Lung (tissue), 12 donors: ENCODE results near the gene CCDC157. TPM values are rescaled to one million over a fixed set of nuclear protein-coding genes. Genes with fewer than 3 reads are reported as not detected.

Experiments used
- ATAC-seq: fragments of 200-7000 bp; cut with Tn5 transposase; one replicate; pipeline ENCODE4 v1.9.1; 2020; ENCODE audit warnings: moderate number of reproducible peaks; ENCODE audit not compliant: insufficient read depth, low FRiP score
- DNase-seq, 3 donors: peaks; one replicate each; pipeline ENCODE4 v3.0.0-alpha.2; 2013 to 2017
- H3K27ac ChIP-seq, 2 donors: one replicate each; pipeline ENCODE4 v1.5.1; 2013; ENCODE audit warnings: mild to moderate bottlenecking in 2 of 2, moderate library complexity in 2 of 2, control low read depth in 1 of 2, inconsistent platforms in 1 of 2, low read depth in 1 of 2, low read length in 1 of 2
- H3K27me3 ChIP-seq, 3 donors: one replicate each; pipeline ENCODE4 v1.5.1; 2013; ENCODE audit warnings: low read length in 2 of 3; ENCODE audit not compliant: control insufficient read depth in 3 of 3, insufficient read depth in 3 of 3
- H3K36me3 ChIP-seq, 4 donors: one replicate each; pipeline ENCODE4 v1.5.1; 2013; ENCODE audit warnings: low read length in 4 of 4, mild to moderate bottlenecking in 1 of 4, moderate library complexity in 1 of 4; ENCODE audit not compliant: control insufficient read depth in 4 of 4, insufficient read depth in 4 of 4
- H3K4me1 ChIP-seq, 5 donors: one replicate each; pipeline ENCODE4 v1.5.1; 2013; ENCODE audit warnings: low read length in 5 of 5, mild to moderate bottlenecking in 2 of 5, moderate library complexity in 1 of 5; ENCODE audit not compliant: control insufficient read depth in 5 of 5, insufficient read depth in 5 of 5
- H3K4me3 ChIP-seq: one replicate; pipeline ENCODE4 v1.5.1; 2013; ENCODE audit warnings: mild to moderate bottlenecking, control low read depth, moderate library complexity
- H3K9ac ChIP-seq, 2 donors: one replicate each; pipeline ENCODE4 v1.5.1; 2013; ENCODE audit warnings: low read length in 2 of 2, control low read depth in 1 of 2; ENCODE audit not compliant: insufficient read depth in 1 of 2
- H3K9me3 ChIP-seq, 4 donors: one replicate each; pipeline ENCODE4 v1.5.1; 2013; ENCODE audit warnings: low read length in 3 of 4, mild to moderate bottlenecking in 1 of 4, moderate library complexity in 1 of 4; ENCODE audit not compliant: control insufficient read depth in 4 of 4, insufficient read depth in 3 of 4
- WGBS, 2 donors: extraction: QIAGEN DNeasy Blood & Tissue Kit; methylation state at CpG; one replicate each; pipeline ENCODE4 v1.1.7; 2013; 5-methylcytosine and 5-hydroxymethylcytosine counted together
- polyA plus RNA-seq, 2 donors: library from polyadenylated mRNA; stranded (reverse); fragments of 200-250 nt; gene quantifications; one replicate each; pipeline ENCODE4 v1.2.1, GENCODE V29; 2013
- total RNA-seq, 2 donors: library from RNA; depleted of rRNA in 1 of 2; stranded (reverse); fragments of >200 nt in 1 of 2; gene quantifications; one replicate each; pipeline ENCODE4 v1.2.1, GENCODE V29; 2014 to 2021
- TF ChIP-seq, protein P1 (sequence below): IDR thresholded peaks from 2 replicates; pipeline ENCODE4 v1.5.1; 2012; ENCODE audit warnings: mild to moderate bottlenecking; ENCODE audit errors: control extremely low read depth, extremely low read depth
- donor health status: control.
- donor health status: control.
- donor health status: Bipolar disorder and iron deficiency.
- donor health status: healthy.
- donor health status: DM: yes; HTN: yes; CAD: no.

The CCDC157 gene
- total and polyA plus RNA-seq, 4 donors: 4.1 to 11.9 (median 8.5) TPM

DNA sequence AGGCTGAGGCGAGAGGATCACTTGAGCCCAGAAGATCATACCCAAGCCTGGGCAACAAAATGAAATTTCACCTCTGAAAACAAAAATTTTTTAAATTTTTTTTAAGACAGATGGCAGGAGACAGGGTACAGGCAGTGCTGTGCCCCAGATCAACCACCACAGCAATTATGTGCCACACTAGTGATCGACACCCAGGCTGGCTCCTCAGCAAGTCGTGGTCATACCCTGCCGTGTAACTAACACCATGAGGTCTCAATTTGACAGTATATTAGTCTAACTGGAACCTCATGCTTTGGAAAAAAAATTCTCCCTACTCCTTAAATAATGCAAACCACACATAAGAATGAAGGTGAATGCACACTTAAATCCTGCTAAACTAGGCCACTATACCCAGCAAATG lies 8.4 kb upstream of the CCDC157 start:
- Histone ChIP-seq H3K9me3 (no peaks in the 10 kb centered on the region), H3K4me3 (no peak overlapping the region), H3K36me3 (peaks cover 47 to 53% (median 50%) of the 10 kb centered on the region in 4 donors), H3K9ac (peak overlapping the region in 1 of 2 donors; percentile 63), H3K4me1 (peaks cover 0 to 23% (median 0%) of the 10 kb centered on the region in 5 donors), H3K27ac (no peak overlapping the region), H3K27me3 (no peaks in the 10 kb centered on the region)
- 79 to 84% methylated on average over 4 of the region's 4 CpGs for WGBS, 2 donors
- TF ChIP-seq, protein P1, sequence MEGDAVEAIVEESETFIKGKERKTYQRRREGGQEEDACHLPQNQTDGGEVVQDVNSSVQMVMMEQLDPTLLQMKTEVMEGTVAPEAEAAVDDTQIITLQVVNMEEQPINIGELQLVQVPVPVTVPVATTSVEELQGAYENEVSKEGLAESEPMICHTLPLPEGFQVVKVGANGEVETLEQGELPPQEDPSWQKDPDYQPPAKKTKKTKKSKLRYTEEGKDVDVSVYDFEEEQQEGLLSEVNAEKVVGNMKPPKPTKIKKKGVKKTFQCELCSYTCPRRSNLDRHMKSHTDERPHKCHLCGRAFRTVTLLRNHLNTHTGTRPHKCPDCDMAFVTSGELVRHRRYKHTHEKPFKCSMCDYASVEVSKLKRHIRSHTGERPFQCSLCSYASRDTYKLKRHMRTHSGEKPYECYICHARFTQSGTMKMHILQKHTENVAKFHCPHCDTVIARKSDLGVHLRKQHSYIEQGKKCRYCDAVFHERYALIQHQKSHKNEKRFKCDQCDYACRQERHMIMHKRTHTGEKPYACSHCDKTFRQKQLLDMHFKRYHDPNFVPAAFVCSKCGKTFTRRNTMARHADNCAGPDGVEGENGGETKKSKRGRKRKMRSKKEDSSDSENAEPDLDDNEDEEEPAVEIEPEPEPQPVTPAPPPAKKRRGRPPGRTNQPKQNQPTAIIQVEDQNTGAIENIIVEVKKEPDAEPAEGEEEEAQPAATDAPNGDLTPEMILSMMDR: no peak
- no peak for ATAC-seq
- DNase-seq: no peak

DNA sequence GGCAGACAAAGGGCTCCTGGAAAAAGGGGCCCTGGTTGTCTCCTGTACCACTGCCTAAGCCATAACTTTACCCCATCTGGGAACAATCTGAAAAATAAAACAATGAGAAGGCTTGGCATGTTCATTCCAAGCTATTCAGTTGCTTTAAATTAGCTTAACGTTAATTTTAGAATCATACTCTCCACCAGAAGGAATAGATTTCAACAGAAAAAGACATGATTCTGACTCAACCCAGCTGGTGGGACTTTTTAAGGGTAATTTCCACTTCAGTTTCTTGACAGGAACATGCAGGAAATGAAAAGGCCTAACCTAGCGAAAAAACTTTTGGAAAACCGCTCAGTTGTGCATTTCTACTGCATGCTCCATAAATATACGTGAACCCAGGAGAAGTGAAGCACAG lies 8.0 kb upstream of the CCDC157 start:
- no peaks in the 10 kb centered on the region for H3K27me3 ChIP-seq
- peak overlapping the region in 1 of 2 donors; percentile 63 for H3K9ac ChIP-seq
- 75 to 88% methylated on average over 4 of the region's 4 CpGs for WGBS, 2 donors
- ATAC-seq: no peak
- H3K9me3 ChIP-seq: no peaks in the 10 kb centered on the region
- TF ChIP-seq, protein P1: no peak
- H3K27ac ChIP-seq: no peak overlapping the region
- peak; percentile 31 to 92 (median 86) for DNase-seq
- H3K4me1 ChIP-seq: peaks cover 0 to 23% (median 0%) of the 10 kb centered on the region in 5 donors
- H3K36me3 ChIP-seq: peaks cover 44 to 49% (median 48%) of the 10 kb centered on the region in 4 donors
- no peak overlapping the region for H3K4me3 ChIP-seq

DNA sequence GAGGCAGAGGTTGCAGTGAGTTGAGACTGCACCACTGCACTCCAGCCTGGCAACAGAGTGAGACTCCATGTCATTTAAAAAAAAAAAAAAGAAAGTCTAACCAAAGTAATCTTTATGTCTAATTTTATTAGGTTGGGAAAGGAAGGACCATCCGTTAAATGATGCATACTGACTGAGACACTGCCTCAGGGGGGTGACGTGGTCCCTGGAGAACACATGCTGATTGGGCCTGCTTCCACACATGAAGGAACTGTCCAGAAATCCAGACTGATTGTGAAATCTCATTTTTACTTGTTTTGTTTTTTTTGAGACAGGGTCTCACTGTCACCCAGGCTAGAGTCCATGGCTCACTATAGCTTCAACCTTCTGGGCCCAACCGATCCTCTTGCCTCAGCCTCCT lies 5.6 kb upstream of the CCDC157 start:
- Histone ChIP-seq H3K27ac (no peak overlapping the region), H3K9me3 (no peaks in the 10 kb centered on the region), H3K27me3 (no peaks in the 10 kb centered on the region), H3K36me3 (peaks cover 21 to 32% (median 25%) of the 10 kb centered on the region in 4 donors), H3K9ac (no peak overlapping the region), H3K4me1 (peaks cover 5 to 40% (median 13%) of the 10 kb centered on the region in 5 donors), H3K4me3 (no peak overlapping the region)
- ATAC-seq (no peak), DNase-seq (no peak)
- TF ChIP-seq, protein P1: no peak
- 86 to 89% methylated on average over 3 of the region's 3 CpGs for WGBS, 2 donors

DNA sequence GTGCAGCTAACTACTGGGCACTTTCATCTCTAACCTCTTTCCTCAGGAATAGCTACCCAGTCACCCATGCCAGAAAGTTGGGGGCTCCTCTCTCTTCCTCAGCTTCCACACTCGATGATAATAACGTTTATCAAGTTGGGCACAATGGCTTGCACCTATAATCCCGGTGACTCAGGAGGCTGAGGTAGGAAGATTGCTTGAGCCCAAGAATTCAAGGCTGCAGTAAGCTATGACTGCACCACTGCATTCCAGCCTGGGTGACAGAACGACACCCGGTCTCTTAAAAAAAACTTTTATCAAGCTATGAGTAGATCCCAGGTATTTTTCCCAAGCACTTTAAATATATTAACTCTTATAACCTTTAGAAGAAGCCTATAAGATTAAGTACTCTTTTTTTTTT lies 2.2 kb upstream of the CCDC157 start:
- DNase-seq (no peak), ATAC-seq (no peak)
- Histone ChIP-seq H3K27ac (peak overlapping the region in 1 of 2 donors; percentile 10), H3K27me3 (no peaks in the 10 kb centered on the region), H3K36me3 (peaks cover 16 to 19% (median 18%) of the 10 kb centered on the region in 4 donors), H3K4me3 (no peak overlapping the region), H3K9me3 (no peaks in the 10 kb centered on the region), H3K9ac (no peak overlapping the region), H3K4me1 (peaks cover 8 to 19% (median 16%) of the 10 kb centered on the region in 5 donors)
- TF ChIP-seq, protein P1: no peak
- 71 to 77% methylated on average over 5 of the region's 5 CpGs for WGBS, 2 donors
